ENCODE results near the gene TMEM30B.
"Not testable (repeated sequence)": the region's sequence is repeated elsewhere in the genome, so short reads cannot be mapped to it uniquely, and the experiment has no call there.

Gene TMEM30B

DNA sequence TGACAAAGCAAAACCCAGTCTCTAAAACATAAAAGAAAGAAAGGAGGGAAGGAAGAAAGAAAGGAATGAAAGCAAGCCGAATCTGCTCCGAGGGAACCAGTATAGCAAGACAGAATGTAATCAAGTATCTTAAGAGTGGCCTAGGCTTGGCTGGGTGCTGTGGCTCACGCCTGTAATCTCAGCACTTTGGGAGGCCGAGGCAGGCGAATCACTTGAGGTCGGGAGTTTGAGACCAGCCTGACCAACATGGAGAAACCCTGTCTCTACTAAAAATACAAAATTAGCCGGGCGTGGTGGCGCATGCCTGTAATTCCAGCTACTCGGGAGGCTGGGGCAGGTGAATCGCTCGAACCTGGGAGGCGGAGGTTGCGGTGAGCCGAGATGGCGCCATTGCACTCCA lies 39.0 kb upstream of the TMEM30B start:
- H3K27me3 ChIP-seq (ENCODE audit: low read depth), result peaks cover 28% of the 10 kb centered on the region
- H3K4me3 ChIP-seq; H3K36me3 ChIP-seq (replicated peaks); H3K9me3 ChIP-seq; DNase-seq (ENCODE audit: low spot score in 2 of 2); H3K4me1 ChIP-seq; in situ Hi-C loops (cut with MboI; ENCODE audit: low sequenced_read_pairs): not testable (repeated sequence)

DNA sequence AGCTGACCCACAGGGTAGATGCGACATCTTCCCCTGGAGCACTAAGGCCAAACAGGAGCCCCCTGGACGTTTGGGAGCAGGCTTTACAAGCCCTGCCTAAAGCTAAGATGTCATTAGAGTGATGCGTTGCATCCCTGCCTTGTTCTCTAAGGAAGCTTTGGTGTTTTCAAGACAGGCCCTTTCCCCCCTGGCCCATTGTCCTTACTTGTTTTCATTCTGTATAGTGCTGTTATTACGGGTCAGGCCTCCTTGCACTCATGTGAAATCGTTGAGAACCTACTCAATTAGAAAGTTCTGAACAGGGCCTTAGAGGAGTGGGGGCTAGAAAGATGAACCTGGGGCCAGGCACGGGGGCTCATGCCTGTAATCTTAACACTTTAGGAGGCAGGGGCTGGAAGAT lies 38.6 kb upstream of the TMEM30B start:
- Histone ChIP-seq H3K4me1 (peaks cover 3% of the 10 kb centered on the region; the same call in 1 of the 2 replicates), H3K4me3 (no peak overlapping the region), H3K36me3 (replicated peaks) (no peaks in the 10 kb centered on the region), H3K27me3 (ENCODE audit: low read depth) (peaks cover 28% of the 10 kb centered on the region), H3K9me3 (no peaks in the 10 kb centered on the region)
- no peak for DNase-seq (ENCODE audit: low spot score in 2 of 2)
- in situ Hi-C loops (cut with MboI; ENCODE audit: low sequenced_read_pairs), result no loop called here

DNA sequence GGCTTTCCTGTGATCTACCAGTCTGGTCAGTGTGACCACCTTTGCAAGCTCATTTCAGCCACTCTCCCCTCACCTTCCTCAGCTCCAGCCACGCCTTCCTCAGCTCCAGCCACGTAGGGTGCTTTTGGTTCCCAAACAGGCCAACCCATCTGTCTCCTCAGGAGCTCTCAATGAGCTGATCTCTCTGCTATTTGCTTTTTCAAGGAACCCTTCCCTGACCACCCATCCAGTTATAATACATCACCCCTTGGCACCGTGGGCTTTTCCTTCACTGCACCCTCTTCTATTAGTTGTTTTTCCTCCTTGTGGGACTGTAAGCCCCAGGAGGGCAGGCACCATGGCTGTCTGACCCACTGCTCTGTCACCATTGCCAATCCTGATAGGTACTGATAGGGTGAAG lies 37.9 kb upstream of the TMEM30B start:
- Histone ChIP-seq H3K4me1 (peaks cover 3% of the 10 kb centered on the region; the same call in 1 of the 2 replicates), H3K9me3 (no peaks in the 10 kb centered on the region), H3K4me3 (no peak overlapping the region), H3K27me3 (ENCODE audit: low read depth) (peaks cover 26% of the 10 kb centered on the region), H3K36me3 (replicated peaks) (no peaks in the 10 kb centered on the region)
- no peak for DNase-seq (ENCODE audit: low spot score in 2 of 2)
- in situ Hi-C loops (cut with MboI; ENCODE audit: low sequenced_read_pairs), result no loop called here

DNA sequence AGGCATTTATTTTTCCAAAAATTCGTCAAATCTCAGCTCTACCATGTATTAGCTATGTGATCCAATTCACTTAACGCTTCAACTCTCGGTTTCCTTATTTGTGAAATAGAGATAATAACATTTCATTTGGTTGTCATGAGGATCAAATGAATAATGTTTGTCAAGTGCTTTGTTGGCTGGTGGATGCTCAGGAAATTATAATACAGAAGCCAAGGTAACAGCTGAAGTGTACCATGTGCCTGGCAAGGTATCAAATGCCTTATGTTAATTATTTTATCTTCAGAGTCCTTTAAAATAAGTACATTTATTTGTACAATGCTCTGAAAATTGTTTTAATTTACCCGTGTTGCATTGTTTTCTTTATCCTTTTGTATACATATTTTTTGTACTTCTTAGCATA lies 34.2 kb upstream of the TMEM30B start:
- in situ Hi-C loops (cut with MboI; ENCODE audit: low sequenced_read_pairs), result no loop called here
- no peaks in the 10 kb centered on the region for H3K36me3 ChIP-seq (replicated peaks)
- DNase-seq (ENCODE audit: low spot score in 2 of 2), result no peak
- no peaks in the 10 kb centered on the region for H3K9me3 ChIP-seq
- H3K27me3 ChIP-seq (ENCODE audit: low read depth), result no peaks in the 10 kb centered on the region
- no peaks in the 10 kb centered on the region for H3K4me1 ChIP-seq
- no peak overlapping the region for H3K4me3 ChIP-seq

DNA sequence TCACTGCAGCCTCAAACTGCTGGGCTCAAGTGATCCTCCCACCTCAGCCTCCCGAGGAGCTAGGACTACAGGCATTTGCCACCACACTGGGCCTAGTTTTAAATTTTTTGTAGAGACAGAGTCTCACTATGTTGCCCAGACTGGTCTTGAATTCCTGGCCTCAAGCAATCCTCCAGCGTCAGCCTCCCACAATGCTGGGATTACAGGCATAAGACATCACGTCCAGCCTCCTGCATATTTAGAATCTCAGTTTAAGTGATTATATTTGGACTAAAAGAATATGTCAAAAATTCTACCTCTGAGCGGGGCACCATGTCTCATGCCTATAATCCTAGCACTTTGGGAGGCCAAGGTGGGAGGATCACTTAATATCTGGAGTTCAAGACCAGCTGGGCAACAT lies 27.6 kb upstream of the TMEM30B start:
- H3K27me3 ChIP-seq (ENCODE audit: low read depth); DNase-seq (ENCODE audit: low spot score in 2 of 2); H3K36me3 ChIP-seq (replicated peaks); in situ Hi-C loops (cut with MboI; ENCODE audit: low sequenced_read_pairs); H3K4me1 ChIP-seq; H3K4me3 ChIP-seq; H3K9me3 ChIP-seq: not testable (repeated sequence)

DNA sequence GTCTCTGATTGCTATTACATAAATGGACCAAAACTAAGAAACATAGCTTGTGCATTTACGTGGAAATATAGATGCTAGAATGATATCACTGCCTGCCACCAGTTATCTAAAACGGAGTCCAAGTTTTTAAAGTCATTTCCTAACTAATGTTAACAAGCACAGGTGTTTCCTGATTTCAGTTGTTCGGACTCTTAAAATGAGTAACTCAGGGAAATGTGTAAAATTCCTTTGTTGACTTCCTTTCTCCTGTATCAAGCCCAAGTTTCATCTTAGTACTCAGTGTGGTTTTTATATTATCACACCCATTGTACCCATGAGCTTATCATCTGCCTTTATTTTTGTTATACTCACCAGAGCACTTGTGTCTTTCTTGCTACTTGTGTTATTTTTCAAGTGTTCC lies 27.1 kb upstream of the TMEM30B start:
- Histone ChIP-seq H3K4me1 (no peaks in the 10 kb centered on the region), H3K27me3 (ENCODE audit: low read depth) (no peaks in the 10 kb centered on the region), H3K9me3 (no peaks in the 10 kb centered on the region), H3K4me3 (no peak overlapping the region), H3K36me3 (replicated peaks) (no peaks in the 10 kb centered on the region)
- in situ Hi-C loops (cut with MboI; ENCODE audit: low sequenced_read_pairs), result no loop called here
- DNase-seq (ENCODE audit: low spot score in 2 of 2), result no peak

DNA sequence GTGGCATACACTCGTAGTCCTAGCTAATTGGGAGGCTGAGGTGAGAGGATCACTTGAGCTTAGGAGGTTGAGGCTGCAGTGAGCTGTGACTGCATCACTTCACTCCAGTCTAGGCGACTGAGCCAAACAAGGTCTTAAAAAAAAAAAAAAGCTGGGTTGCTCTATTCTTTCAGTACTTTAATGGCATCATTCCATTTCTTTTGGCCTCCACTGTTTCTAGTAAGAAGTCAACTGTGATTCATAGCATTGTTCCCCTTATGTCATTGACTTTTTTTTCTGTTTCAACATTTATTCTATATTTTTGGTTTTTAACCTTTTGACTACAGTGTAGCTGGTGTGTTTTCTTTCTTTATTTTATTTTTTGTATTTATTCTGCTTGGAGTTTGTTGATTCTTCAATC lies 23.6 kb upstream of the TMEM30B start:
- no peaks in the 10 kb centered on the region for H3K9me3 ChIP-seq
- no peaks in the 10 kb centered on the region for H3K4me1 ChIP-seq
- H3K36me3 ChIP-seq (replicated peaks), result no peaks in the 10 kb centered on the region
- in situ Hi-C loops (cut with MboI; ENCODE audit: low sequenced_read_pairs), result no loop called here
- no peak overlapping the region for H3K4me3 ChIP-seq
- H3K27me3 ChIP-seq (ENCODE audit: low read depth), result no peaks in the 10 kb centered on the region
- DNase-seq (ENCODE audit: low spot score in 2 of 2), result no peak

DNA sequence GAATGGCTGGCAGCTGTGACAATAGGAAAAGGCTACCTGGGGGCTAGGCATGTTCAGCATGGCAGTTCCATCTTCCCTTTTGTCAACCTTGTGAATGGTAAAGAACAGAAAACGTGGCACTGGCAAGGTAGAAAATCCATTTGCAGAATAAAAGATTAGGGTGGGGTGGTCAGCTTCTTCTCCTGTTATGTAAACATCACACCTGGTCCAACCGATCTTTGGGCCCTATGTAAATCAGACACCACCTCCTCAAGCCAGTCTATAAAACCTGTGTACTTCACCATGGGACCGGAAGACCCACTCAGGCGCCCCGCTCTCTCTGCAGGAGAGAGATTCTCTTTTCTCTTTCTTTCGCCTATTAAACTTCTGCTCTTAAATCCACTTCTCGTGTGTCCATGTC lies 19.6 kb upstream of the TMEM30B start:
- no peaks in the 10 kb centered on the region for H3K36me3 ChIP-seq (replicated peaks)
- DNase-seq (ENCODE audit: low spot score in 2 of 2), result no peak
- no peak overlapping the region for H3K4me3 ChIP-seq
- H3K4me1 ChIP-seq, result no peaks in the 10 kb centered on the region
- no peaks in the 10 kb centered on the region for H3K27me3 ChIP-seq (ENCODE audit: low read depth)
- in situ Hi-C loops (cut with MboI; ENCODE audit: low sequenced_read_pairs), result no loop called here
- H3K9me3 ChIP-seq, result no peaks in the 10 kb centered on the region

DNA sequence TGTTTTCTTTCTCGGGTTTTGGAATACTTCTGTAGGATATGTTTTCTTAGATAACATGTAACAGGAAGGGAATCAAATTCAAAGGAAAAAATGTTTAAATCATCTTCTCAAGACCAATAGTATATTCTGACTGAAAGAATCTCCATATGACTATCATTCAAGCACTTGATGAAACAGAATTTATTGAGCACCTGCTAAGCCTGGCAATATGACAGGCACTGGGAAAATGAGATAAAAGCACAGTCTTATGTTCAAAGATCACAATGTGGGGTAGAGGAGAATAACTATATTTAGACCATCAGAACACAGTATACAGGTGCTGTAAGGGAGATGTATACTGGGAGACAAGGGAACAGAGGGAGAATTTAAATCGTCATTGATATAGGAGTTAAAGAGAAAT lies 19.1 kb upstream of the TMEM30B start:
- Histone ChIP-seq H3K27me3 (ENCODE audit: low read depth) (no peaks in the 10 kb centered on the region), H3K4me3 (no peak overlapping the region), H3K9me3 (no peaks in the 10 kb centered on the region), H3K4me1 (no peaks in the 10 kb centered on the region), H3K36me3 (replicated peaks) (no peaks in the 10 kb centered on the region)
- in situ Hi-C loops (cut with MboI; ENCODE audit: low sequenced_read_pairs), result no loop called here
- DNase-seq (ENCODE audit: low spot score in 2 of 2), result no peak

DNA sequence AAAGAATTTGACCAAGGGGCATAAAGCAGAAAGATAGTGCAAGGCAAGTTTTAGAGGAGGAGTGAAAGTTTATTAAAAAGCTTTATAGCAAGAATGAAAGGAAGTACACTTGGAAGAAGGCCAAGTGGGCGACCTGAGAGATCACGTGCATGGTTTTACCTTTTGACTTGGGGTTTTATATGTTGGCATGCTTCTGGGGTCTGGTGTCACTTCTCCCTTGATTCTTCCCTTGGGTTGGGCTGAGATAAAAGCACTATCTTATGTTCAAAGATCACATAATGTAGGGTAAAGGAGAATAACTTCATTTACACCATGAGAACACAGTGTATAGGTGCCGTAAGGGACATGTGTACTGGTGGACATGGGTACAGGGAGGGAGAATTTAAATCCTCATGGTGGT lies 17.7 kb upstream of the TMEM30B start:
- no peaks in the 10 kb centered on the region for H3K36me3 ChIP-seq (replicated peaks)

DNA sequence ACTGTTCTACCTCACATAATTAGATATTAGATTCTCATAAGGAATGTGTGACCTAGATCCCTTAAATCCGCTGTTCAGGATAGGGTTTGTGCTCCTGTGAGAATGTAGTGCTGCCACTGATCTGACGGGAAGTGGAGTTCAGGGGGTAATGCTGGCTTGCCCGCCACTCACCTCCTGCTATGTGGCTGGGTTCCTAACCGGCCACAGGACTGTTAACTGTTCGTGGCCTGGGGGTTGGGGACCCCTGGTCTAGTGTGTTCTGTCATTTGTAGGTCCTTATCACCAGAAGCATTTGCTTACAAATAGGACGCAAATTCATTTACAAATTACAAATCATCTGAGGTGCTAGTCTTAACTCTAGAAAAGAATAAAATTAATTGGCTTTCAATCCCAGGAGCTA lies 16.4 kb upstream of the TMEM30B start:
- no peaks in the 10 kb centered on the region for H3K36me3 ChIP-seq (replicated peaks)
- DNase-seq (ENCODE audit: low spot score in 2 of 2), result no peak
- no peaks in the 10 kb centered on the region for H3K9me3 ChIP-seq
- no peaks in the 10 kb centered on the region for H3K4me1 ChIP-seq
- in situ Hi-C loops (cut with MboI; ENCODE audit: low sequenced_read_pairs), result no loop called here
- H3K4me3 ChIP-seq, result no peak overlapping the region
- no peaks in the 10 kb centered on the region for H3K27me3 ChIP-seq (ENCODE audit: low read depth)

More for the DNA sequence above, 17.7 kb upstream of the TMEM30B start:
- in situ Hi-C loops (cut with MboI; ENCODE audit: low sequenced_read_pairs), result no loop called here
- Histone ChIP-seq H3K4me1 (no peaks in the 10 kb centered on the region), H3K27me3 (ENCODE audit: low read depth) (no peaks in the 10 kb centered on the region), H3K4me3 (no peak overlapping the region), H3K9me3 (no peaks in the 10 kb centered on the region)
- DNase-seq (ENCODE audit: low spot score in 2 of 2), result no peak

DNA sequence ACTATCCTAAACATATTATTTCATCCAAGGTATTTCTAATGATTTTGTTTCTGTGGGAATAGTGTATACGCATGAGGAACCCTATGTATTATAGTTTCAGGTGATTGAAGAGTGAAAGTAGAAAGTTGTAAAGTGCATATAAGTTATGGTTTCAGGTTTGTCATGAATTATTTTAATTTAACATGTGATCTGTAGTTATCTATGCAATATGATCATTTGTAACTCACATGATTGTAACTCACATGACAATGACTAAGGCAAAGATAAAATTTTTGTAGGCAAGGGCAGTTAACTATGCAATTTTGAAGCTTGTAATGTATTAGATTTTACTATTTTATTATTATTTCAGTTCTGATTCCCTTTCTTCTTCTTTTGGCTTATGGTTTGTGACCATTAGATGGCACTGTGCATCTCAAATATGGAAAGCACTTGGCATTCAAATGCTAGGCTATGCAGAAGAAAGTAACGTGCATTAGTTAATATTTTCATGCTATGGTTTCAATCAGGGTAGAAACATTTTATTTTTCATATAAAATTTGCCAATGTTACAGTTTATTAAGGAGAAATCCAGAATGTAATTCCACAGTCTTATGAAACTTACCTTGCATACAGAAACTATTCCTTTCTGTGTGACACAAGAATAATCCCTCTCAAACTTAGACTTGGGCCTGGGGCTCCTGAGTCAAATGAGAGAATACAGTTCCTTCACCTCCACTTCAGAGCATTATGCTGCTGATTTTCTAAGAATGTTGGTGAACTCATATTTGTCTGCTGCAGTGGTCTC lies 15.8 kb upstream of the TMEM30B start:
- no peak overlapping the region for H3K4me3 ChIP-seq
- no peaks in the 10 kb centered on the region for H3K27me3 ChIP-seq (ENCODE audit: low read depth)
- no peaks in the 10 kb centered on the region for H3K9me3 ChIP-seq
- in situ Hi-C loops (cut with MboI; ENCODE audit: low sequenced_read_pairs), result no loop called here
- H3K4me1 ChIP-seq, result no peaks in the 10 kb centered on the region
- DNase-seq (ENCODE audit: low spot score in 2 of 2), result peak in 1 of 2 experiments; percentile 15
- H3K36me3 ChIP-seq (replicated peaks), result no peaks in the 10 kb centered on the region

DNA sequence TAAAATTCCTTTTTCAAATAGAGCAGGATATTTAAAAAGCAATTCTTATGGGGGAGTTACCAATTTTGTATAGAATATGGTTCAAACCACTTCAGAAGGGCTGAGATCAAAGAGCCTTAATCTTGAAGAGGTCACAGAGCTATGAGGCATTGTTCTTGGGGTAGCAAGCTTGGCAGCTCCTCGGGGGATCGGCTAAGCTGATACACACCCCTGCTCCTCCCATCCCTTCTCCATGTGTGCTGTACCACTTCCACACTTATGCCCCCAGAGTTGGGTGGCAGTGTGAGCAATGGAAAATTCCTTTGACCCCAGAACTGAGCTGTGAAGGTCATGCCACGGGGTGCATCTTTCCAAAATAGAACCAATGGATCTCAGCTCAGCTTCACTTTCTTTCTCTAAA lies 15.0 kb upstream of the TMEM30B start:
- no peaks in the 10 kb centered on the region for H3K27me3 ChIP-seq (ENCODE audit: low read depth)
- no peak for DNase-seq (ENCODE audit: low spot score in 2 of 2)
- no peaks in the 10 kb centered on the region for H3K4me1 ChIP-seq
- H3K36me3 ChIP-seq (replicated peaks), result no peaks in the 10 kb centered on the region
- H3K4me3 ChIP-seq, result no peak overlapping the region
- H3K9me3 ChIP-seq, result no peaks in the 10 kb centered on the region
- in situ Hi-C loops (cut with MboI; ENCODE audit: low sequenced_read_pairs), result no loop called here

DNA sequence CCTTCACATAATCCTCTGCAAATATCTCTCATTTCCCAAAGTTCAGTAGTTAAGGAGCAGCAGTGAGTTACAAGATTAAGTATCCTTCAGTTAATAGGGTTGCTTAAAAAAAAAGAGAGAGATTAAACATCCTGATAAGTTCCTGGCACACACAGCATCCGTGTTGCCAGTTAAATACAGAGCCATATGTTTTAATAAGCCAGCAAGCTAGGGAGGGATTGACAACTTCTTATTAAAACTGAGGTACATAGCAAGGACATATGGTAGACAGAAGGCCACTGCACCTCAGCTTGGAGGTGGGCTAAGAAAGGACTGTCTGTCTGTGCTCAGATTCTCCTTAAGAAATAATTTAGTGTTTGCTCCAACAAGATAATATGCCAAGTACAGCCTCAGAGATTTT lies 9.6 kb upstream of the TMEM30B start:
- in situ Hi-C loops (cut with MboI; ENCODE audit: low sequenced_read_pairs), result no loop called here
- DNase-seq (ENCODE audit: low spot score in 2 of 2), result no peak
- H3K36me3 ChIP-seq (replicated peaks), result no peaks in the 10 kb centered on the region
- H3K4me1 ChIP-seq, result no peaks in the 10 kb centered on the region
- H3K27me3 ChIP-seq (ENCODE audit: low read depth), result no peaks in the 10 kb centered on the region
- no peak overlapping the region for H3K4me3 ChIP-seq
- no peaks in the 10 kb centered on the region for H3K9me3 ChIP-seq

DNA sequence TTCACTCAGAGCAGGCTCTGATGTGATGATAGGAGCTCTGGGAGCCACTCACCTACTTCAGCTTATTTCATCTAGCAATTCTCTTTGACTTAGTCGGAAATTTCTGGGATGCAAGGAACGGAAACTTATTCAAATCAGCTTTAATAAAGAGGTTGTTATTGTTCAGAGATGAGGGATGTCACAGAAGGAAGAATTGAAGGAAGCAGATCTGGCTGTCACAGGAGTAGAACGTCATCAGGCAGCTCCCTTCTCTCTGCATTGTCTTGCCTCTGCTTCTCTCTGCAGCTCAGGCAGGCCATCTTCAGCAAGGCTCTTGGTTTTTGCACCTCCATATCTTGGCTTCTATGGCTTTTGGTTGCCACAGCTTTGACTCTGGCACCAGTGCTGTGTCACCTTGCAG lies 7.6 kb upstream of the TMEM30B start:
- no peaks in the 10 kb centered on the region for H3K4me1 ChIP-seq
- no peaks in the 10 kb centered on the region for H3K9me3 ChIP-seq
- no peak for DNase-seq (ENCODE audit: low spot score in 2 of 2)
- H3K4me3 ChIP-seq, result no peak overlapping the region
- in situ Hi-C loops (cut with MboI; ENCODE audit: low sequenced_read_pairs), result no loop called here
- peaks cover 5% of the 10 kb centered on the region; the same call in 1 of the 2 replicates for H3K27me3 ChIP-seq (ENCODE audit: low read depth)
- no peaks in the 10 kb centered on the region for H3K36me3 ChIP-seq (replicated peaks)
